DMS153 (cell line): ENCODE results near the gene DPT.

ENCODE experiments used
- DNase-seq: peaks from one replicate; lab custom pipeline; 2025; lab: John Stamatoyannopoulos, UW

Gene DPT

DNA sequence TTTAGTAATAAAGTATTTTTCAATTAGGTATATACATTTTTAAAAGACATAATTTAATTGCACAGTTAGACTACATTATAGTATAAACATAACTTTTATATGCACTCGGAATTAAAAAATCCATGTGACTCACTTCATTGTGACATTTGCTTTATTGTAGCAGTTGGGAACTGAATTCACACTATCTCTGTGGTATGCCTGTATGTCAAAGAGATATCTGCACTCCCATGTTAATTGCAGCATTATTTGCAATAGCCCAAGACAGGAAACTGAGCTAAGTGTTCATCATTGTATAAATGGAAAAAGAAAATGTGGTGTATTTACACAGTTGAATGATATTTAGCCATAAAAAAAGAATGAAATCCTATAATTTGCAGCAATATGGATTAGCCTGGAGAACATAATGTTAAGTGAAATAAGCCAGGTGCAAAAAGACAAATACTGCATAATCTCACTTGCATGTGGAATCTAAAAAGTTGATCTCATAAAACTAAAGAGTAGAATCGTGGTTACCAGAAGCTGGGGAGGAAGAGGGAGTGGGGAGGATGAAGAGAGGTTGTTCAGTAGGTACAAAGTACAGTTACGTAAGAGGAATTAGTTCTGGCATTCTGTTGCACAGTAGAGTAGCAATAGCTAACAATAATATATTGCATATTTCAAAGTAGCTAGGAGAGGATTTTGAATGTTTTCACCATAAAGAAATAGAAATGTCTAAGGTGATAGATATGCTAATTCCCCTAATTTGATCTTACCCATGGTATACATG, 64.8 kb downstream of the DPT start:
- no peak for DNase-seq

- peak; percentile 91 for DNase-seq
Measured at GRCh38 chr1:168656485-168656884, 72.5 kb downstream of the DPT start.

GRCh38 chr1:168654198-168654915, 74.6 kb downstream of the DPT start:
- DNase-seq = no peak

- DNase-seq = no peak
Measured at GRCh38 chr1:168653567-168653966, 75.4 kb downstream of the DPT start.

- no peak for DNase-seq
Measured at GRCh38 chr1:168645721-168646120, 83.3 kb downstream of the DPT start.
